Measurements from ENCODE around the gene BRAF.

GRCh38 chr7:140754506-140754905, 170.2 kb downstream of the BRAF start:
- TF ChIP-seq CTCF (IDR thresholded peaks at IDR 0.05) = no peak
- no peak for TF ChIP-seq POLR2A (IDR thresholded peaks at IDR 0.05)
- no peak for TF ChIP-seq EP300 (IDR thresholded peaks at IDR 0.05)

All from tibial nerve (tissue), 4 donors.